Measurements from ENCODE around the gene DAND5.

DAND5 gene

GRCh38 chr19:13022111-13022858 lies 52.9 kb downstream of the DAND5 start:
- no peak for DNase-seq (ENCODE audit: low read depth, low spot score)

GRCh38 chr19:13022859-13023636 lies 53.7 kb downstream of the DAND5 start:
- DNase-seq (ENCODE audit: low read depth, low spot score) = no peak

GRCh38 chr19:13023656-13024055 lies 54.3 kb downstream of the DAND5 start:
- no peak for DNase-seq (ENCODE audit: low read depth, low spot score)

Data from activated naive CD8-positive, alpha-beta T cell treated with anti-CD3 and anti-CD28 coated beads, Interleukin-2, amount 50 U/mL, for 16 hours (primary cell).